Bronchial epithelial cell (primary cell): ENCODE measurements around the gene ROGDI. TPM values are rescaled to one million over a fixed set of nuclear protein-coding genes. Genes with fewer than 3 reads are reported as not detected.
A peak's percentile ranks its signal among the peaks of the same experiment; 100 is the strongest.

ENCODE experiments used
- DNase-seq: peaks from one replicate; pipeline ENCODE4 v3.0.0-alpha.2; 2010; ENCODE audit warnings: low read depth
- FAIRE-seq: peaks from 2 replicates; lab custom pipeline; 2011; peaks lifted over from hg19 to GRCh38; lab: Jason Lieb, UNC
- H3K27me3 ChIP-seq: 2 replicates; pipeline ENCODE4 v1.5.1; 2011; ENCODE audit warnings: low read length; ENCODE audit not compliant: control insufficient read depth, insufficient read depth
- H3K36me3 ChIP-seq: 2 replicates; pipeline ENCODE4 v1.5.1; 2011; ENCODE audit warnings: low read length; ENCODE audit not compliant: control insufficient read depth, insufficient read depth
- H3K4me3 ChIP-seq: 2 replicates; pipeline ENCODE4 v1.5.1; 2011; ENCODE audit warnings: mild to moderate bottlenecking, low read depth, low read length, control low read depth
- CTCF ChIP-seq: IDR thresholded peaks from 2 replicates; pipeline ENCODE4 v1.5.1; 2011; ENCODE audit warnings: mild to moderate bottlenecking, moderate library complexity, low read length, control low read depth, inconsistent platforms; ENCODE audit not compliant: insufficient read depth, severe bottlenecking
- total RNA-seq: library from RNA; depleted of rRNA; stranded (reverse); fragments of >200 nt; gene quantifications from 2 replicates; pipeline ENCODE4 v1.2.1, GENCODE V29; 2014

The ROGDI gene
- 16.1 and 19.8 TPM in 2 replicates for total RNA-seq

GRCh38 chr16:4801962-4802658 is at the start of gene ROGDI:
Gene ROGDI, minus strand, starts transcription at chr16:4802633. Its CDS starts 62 bp downstream, at chr16:4802571.
- Histone ChIP-seq H3K27me3 (no peaks in the 10 kb centered on the region), H3K4me3 (peak within 1 kb of the TSS; percentile 69), H3K36me3 (peaks cover 9% of the 10 kb centered on the region)
- TF ChIP-seq CTCF: no peak
- FAIRE-seq (no peak), DNase-seq (peak; percentile 81)

DNA sequence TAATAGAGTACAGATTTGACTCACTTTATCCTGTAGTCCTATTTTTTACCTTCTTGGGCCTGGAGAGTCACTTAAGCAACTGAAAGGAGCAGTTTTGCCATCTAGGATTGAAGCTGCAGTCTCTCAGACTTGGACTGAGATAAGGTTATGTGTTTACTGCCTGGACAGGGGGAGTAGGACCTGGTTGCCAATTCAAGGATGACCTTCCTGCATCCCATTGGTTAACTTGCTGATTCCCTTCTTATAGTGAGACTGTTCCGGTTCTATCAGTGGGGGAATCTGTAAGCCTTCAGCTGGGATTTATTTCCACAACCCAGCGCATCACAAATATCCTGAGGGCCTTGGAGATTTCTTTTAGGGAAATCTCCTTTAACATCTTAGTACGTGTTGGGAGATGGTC is 47.8 kb upstream of the ROGDI start:
- TF ChIP-seq CTCF: no peak

GRCh38 chr16:4847774-4848587 is 45.5 kb upstream of the ROGDI start:
- DNase-seq (peak; percentile 73), FAIRE-seq (no peak)
- no peak for TF ChIP-seq CTCF

More for the DNA sequence above, 47.8 kb upstream of the ROGDI start:
- DNase-seq: no peak
- H3K4me3 ChIP-seq: no peak overlapping the region
- no peak for FAIRE-seq
- H3K36me3 ChIP-seq: peaks cover 10% of the 10 kb centered on the region
- no peaks in the 10 kb centered on the region for H3K27me3 ChIP-seq

DNA sequence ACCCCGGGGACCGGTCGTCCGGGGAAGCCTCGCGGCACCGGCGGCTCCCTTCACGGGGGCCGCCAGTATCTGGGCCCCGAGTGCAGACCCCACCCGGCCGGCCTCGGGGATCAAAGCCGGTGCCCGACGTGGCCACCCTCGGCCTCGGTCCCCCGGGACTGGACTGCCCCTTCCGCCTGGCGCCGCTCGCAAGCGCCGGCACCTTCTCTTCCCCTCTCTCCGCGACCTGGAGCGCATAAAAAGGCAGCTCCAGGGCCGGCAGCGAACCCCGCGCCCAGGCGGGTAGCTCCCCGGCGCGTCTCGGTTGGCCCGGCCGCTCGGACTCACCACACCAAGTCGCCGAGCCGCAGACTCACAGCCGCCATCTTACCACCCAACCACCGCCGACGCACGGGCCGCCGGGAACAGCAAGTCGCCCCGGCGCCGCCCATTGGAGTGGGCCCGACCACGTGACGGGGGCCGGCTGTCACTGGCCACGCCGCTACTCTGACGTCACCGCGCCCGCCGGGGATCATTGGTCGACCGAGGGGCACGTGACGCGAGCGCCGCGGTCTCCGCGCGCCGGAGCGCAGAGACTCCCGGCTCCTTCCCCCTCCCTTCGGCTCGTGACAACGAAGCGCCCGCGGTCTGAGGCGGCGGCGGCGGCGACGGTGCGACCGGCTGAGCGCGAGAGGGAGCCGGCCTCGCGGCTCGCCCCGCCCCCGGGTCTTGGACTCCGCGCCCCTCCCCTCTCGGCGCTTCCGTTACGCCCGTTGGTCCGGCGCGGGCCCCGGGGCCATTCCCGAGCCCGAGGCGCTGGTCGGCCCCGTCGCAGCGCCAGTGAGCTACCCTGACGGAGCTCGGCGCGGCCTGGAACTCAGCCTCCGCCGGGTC is 44.7 kb upstream of the ROGDI start, which contains the start of the genes GLYR1 and UBN1:
Gene GLYR1 (minus strand): TSS at position 388 of the 873 bp plus-strand sequence. CDS start 23 bp downstream, at position 365.
Gene UBN1 (plus strand): TSS at position 581 of the 873 bp plus-strand sequence. CDS start 5,437 bp downstream, outside the sequence.
- peak; percentile 85 for DNase-seq
- TF ChIP-seq CTCF: no peak
- H3K27me3 ChIP-seq: no peaks in the 10 kb centered on the region
- H3K4me3 ChIP-seq: peak within 1 kb of the TSS; percentile 88
- H3K36me3 ChIP-seq: peaks cover 7% of the 10 kb centered on the region
- FAIRE-seq: no peak

More at GRCh38 chr16:4847774-4848587, 45.5 kb upstream of the ROGDI start:
- Histone ChIP-seq H3K36me3 (peaks cover 8% of the 10 kb centered on the region), H3K27me3 (no peaks in the 10 kb centered on the region), H3K4me3 (peak overlapping the region; percentile 88)

GRCh38 chr16:4846503-4846900 is 44.1 kb upstream of the ROGDI start:
- no peak for FAIRE-seq
- Histone ChIP-seq H3K36me3 (peaks cover 8% of the 10 kb centered on the region), H3K4me3 (peak overlapping the region; percentile 88), H3K27me3 (no peaks in the 10 kb centered on the region)
- DNase-seq: peak; percentile 68
- TF ChIP-seq CTCF: no peak
